AG04450 (cell line): Measurements from ENCODE around the gene FGGY. TPM values are rescaled to one million over a fixed set of nuclear protein-coding genes. Genes with fewer than 3 reads are reported as not detected.

Experiments used
- CTCF ChIA-PET: fragments of 300-600, 350-600 bp; formaldehyde crosslinking; extraction: SDS; loops from one replicate; lab custom pipeline; 2022; ENCODE audit warnings: antibody characterized with exemption, inconsistent platforms; lab: Charles Lee
- POLR2A ChIA-PET: fragments of 350-600 bp; formaldehyde crosslinking; extraction: SDS; loops from one replicate; lab custom pipeline; 2021; ENCODE audit warnings: antibody characterized with exemption, inconsistent platforms; lab: Yijun Ruan, JAX
- DNase-seq: peaks from one replicate; pipeline ENCODE4 v3.0.0-alpha.2; 2011; ENCODE audit warnings: low read depth, low spot score
- H3K27ac ChIP-seq: one replicate; pipeline ENCODE4 v1.5.1; 2012; ENCODE audit warnings: low read depth, low read length, control low read depth
- H3K27me3 ChIP-seq: one replicate; pipeline ENCODE4 v1.6.0; 2012; ENCODE audit warnings: low read length; ENCODE audit not compliant: control insufficient read depth, insufficient read depth
- H3K4me3 ChIP-seq: 2 replicates; pipeline ENCODE4 v1.5.1; 2011; ENCODE audit warnings: mild to moderate bottlenecking, low read depth, low read length, control low read depth
- H3K9me3 ChIP-seq: 2 replicates; pipeline ENCODE4 v1.5.1; 2012; ENCODE audit warnings: low read length; ENCODE audit not compliant: control insufficient read depth, insufficient read depth
- CTCF ChIP-seq: IDR thresholded peaks from 2 replicates; pipeline ENCODE4 v1.5.1; 2011; ENCODE audit warnings: low read depth, low read length, control low read depth, inconsistent platforms
- polyA plus RNA-seq: library from polyadenylated mRNA; depleted of rRNA; stranded (reverse); fragments of >200 nt; gene quantifications from 2 replicates; pipeline ENCODE4 v1.2.3, GENCODE V29; 2011

The FGGY gene
- polyA plus RNA-seq, 1 experiment, result 11.8 TPM

DNA sequence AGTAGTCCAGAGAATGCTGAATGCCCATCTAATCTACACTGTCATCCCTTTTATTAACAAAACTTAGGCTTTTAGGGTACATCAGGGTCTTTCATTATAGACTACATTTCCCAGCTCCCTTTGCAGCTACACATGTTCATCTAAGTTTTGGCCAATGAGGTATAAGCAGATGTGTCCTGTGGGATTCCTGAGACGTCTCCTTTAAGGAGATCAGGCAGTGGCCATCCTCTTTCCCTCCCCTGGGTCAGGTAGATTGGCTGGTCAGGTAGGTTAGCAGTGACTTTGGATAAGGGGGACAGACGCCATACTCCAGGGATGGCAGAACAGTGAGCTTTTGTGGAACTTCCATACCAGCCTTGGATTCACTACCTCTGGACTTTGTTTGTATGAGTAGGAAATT lies 188.3 kb downstream of the FGGY start:
- CTCF ChIA-PET, result interaction anchor here (1.4 kb wide), 1 partner anchor 194 kb away, joined by 3 read pairs; no protein-coding TSS in a partner anchor
- Histone ChIP-seq H3K27me3 (no peaks in the 10 kb centered on the region), H3K4me3 (no peak overlapping the region), H3K27ac (no peak overlapping the region), H3K9me3 (no peaks in the 10 kb centered on the region)
- POLR2A ChIA-PET, result no interaction called here
- no peak for DNase-seq
- no peak for TF ChIP-seq CTCF

GRCh38 chr1:59485949-59486348 lies 189.1 kb downstream of the FGGY start:
- no peaks in the 10 kb centered on the region for H3K27me3 ChIP-seq
- H3K27ac ChIP-seq, result no peak overlapping the region
- no peak overlapping the region for H3K4me3 ChIP-seq
- no peaks in the 10 kb centered on the region for H3K9me3 ChIP-seq
- no peak for DNase-seq
- POLR2A ChIA-PET, result no interaction called here
- no peak for TF ChIP-seq CTCF
- CTCF ChIA-PET, result no interaction called here

GRCh38 chr1:59486615-59487014 lies 189.7 kb downstream of the FGGY start:
- no peak for TF ChIP-seq CTCF
- ChIA-PET POLR2A (interaction anchor here (0.9 kb wide), 1 partner anchor 119 kb away, joined by 3 read pairs; no protein-coding TSS in a partner anchor), CTCF (no interaction called here)
- no peak for DNase-seq
- no peaks in the 10 kb centered on the region for H3K27me3 ChIP-seq
- no peak overlapping the region for H3K4me3 ChIP-seq
- no peaks in the 10 kb centered on the region for H3K9me3 ChIP-seq
- H3K27ac ChIP-seq, result no peak overlapping the region

DNA sequence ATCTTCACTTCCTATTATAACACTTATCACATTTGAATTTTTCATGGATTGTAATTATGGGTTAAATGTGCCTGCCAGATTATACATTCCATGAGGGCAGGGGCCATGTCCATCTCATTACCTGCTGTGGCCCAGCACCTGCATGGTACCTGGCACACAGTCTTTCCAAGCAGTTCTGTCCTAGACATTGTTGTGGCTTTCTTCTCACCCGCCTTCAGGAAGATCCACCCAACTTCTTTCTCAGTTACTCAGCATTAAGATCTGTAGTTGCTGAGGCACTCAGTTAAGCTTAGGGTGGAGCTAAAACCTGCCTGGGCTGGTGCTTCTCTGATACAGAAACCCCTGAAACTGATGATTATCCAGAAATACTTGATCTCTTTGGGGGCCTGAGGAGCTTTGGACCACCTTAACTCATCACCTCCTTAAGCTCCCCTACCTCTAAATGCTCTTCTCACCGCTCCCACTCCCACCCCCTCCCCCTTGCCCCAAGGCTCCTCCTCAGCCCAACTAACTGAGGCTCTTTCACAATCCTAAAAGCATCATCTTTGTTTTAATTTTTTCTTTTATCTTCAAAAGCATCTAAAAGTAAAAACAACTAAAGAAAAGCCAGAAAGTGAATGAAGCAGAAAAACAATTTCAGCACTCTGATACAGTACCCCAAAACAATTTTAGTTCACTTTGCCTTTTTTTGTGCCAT lies 190.6 kb downstream of the FGGY start:
- Histone ChIP-seq H3K9me3 (no peaks in the 10 kb centered on the region), H3K27me3 (no peaks in the 10 kb centered on the region), H3K27ac (no peak overlapping the region), H3K4me3 (no peak overlapping the region)
- POLR2A ChIA-PET, result interaction anchor here (0.5 to 0.9 kb wide), 2 partner anchors 120 to 273 kb away, joined by 3 read pairs; no protein-coding TSS in a partner anchor
- no peak for DNase-seq
- CTCF ChIA-PET, result interaction anchor here (0.8 kb wide), 1 partner anchor 211 kb away, joined by 3 read pairs; no protein-coding TSS in a partner anchor
- no peak for TF ChIP-seq CTCF

DNA sequence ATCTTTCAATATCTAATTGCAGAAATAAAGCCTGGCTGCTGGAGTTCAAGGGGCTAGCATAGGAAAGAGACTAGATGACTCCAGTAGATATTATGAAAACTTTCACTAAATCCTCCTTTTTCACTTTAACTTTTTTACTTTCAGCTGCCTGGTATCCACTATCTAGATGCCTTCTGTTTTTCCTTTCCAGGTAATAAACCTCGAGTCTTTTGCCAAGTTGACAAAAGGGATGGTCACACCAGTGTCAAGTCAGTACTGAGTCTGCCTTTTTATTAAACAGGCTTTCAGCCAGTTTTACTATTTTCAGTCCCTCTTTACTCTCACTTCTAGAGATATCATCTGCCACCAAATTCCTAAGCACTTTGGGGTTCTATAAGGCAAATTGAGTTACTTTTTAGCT lies 195.6 kb downstream of the FGGY start:
- no peaks in the 10 kb centered on the region for H3K9me3 ChIP-seq
- ChIA-PET CTCF (interaction anchor here (0.9 kb wide), 1 partner anchor 206 kb away, joined by 3 read pairs; no protein-coding TSS in a partner anchor), POLR2A (no interaction called here)
- H3K27ac ChIP-seq, result no peak overlapping the region
- no peak overlapping the region for H3K4me3 ChIP-seq
- no peak for TF ChIP-seq CTCF
- no peak for DNase-seq
- no peaks in the 10 kb centered on the region for H3K27me3 ChIP-seq
